Right renal pelvis (tissue), 4 donors: ENCODE results near the gene NHEJ1. TPM values are rescaled to one million over a fixed set of nuclear protein-coding genes. Genes with fewer than 3 reads are reported as not detected.
A peak's percentile ranks its signal among the peaks of the same experiment; 100 is the strongest.

Experiments
- DNase-seq, 4 donors: peaks; one replicate each; pipeline ENCODE4 v3.0.0-alpha.2; 2013; ENCODE audit warnings: low read depth in 4 of 4, low spot score in 3 of 4, missing footprints in 1 of 4
- polyA plus RNA-seq, 4 donors: library from polyadenylated mRNA; unstranded; fragments of 120-200 nt; gene quantifications; one replicate each; pipeline ENCODE4 v1.2.1, GENCODE V29; 2013; ENCODE audit not compliant: insufficient read length in 4 of 4

Gene NHEJ1
- polyA plus RNA-seq, 4 donors: 18.8 to 21.3 (median 20.1) TPM

DNA sequence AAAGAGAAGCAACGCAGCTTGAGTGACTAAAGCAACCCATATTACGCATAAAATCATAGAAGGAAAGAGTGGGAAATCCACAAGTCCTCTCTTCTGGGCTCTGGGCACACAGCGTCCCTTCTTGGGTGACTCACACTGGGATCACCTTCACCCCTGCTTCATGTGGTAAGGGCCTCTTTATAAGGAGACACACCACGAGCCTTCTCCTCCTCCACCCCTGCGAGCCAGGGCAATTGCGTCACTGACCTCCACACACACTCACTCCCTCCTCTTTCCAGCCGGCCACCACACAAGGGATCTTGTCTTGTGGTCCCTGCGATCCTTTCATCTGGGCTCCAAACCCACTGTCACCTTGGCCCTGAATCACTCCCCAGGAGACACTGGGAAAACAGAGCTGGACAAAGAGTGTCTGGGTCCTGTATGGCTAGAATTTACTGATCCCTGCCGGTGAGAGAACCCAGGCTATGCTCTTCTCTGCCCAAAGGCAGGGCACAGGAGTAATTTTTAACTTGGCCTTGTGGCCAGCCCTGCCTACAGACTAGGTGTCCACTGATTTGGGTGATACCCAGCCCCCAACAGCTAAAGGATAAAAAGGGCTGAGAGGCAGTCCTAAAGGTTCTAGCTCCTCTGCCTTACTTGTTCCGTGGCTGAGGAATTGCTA is 35.3 kb downstream of the NHEJ1 start:
- DNase-seq: no peak

- DNase-seq: no peak
Measured at GRCh38 chr2:219124381-219125110, 36.1 kb downstream of the NHEJ1 start.

GRCh38 chr2:219123356-219124135 is 37.1 kb downstream of the NHEJ1 start:
- no peak for DNase-seq

DNA sequence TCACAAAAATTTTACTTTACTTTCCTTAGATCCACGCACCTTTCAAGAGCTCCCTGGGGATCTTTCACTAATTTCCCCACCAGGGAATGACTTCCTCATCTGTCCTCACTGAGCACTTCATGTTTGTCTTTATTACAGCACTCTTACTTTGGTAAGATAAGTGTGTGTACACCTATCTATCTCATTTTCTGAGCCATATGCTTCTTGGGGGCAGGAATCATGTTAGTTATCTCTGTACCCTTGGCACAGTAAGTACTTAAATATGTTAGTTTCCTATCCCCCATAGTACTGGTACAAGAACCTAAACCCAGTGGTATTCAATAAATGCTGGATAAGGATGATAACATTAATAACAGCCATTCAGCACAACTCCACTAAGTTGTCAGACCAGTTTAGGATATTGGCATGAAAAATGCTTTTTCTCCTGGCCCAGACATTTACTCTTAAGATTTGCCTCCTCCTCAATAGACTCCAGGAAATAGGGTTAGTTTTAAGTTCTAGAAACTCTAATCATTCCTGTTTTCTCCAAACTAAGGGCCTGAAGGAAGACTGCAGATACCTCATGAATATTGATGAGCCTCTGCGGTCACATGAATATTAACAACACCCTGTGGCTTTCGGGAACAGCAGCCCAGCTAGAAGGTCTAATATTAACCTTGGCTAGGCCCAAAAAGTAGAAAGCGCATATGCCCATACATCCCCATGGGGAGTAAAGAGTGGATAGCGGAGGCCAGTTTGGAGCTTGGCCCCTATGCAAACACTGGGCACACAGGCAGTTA is 38.2 kb downstream of the NHEJ1 start:
- no peak for DNase-seq

DNA sequence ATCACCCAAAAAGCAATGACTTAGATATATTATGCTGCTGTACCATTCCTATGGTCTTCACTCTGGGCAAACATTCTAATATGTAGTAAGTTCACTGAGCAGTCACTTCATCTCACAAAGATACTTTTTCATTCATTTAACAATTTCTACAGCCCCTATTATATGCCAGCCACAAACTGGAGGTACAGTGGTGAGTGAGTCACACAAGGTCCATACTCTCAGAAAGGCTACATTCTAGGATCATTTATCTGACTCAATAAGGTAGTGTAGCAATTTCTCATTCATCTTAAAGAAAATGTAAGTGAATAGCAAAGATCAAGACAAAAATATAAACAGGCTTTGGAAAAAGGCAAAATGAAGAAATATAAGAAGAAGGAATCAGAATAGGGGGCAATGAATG is 40.5 kb downstream of the NHEJ1 start:
- DNase-seq: no peak

- peak; percentile 12 to 40 (median 28) for DNase-seq
Measured at GRCh38 chr2:219119422-219120043, 41.1 kb downstream of the NHEJ1 start.

- peak in 2 of 4 donors; percentile 3 to 12 for DNase-seq
Measured at GRCh38 chr2:219118504-219118903, 42.1 kb downstream of the NHEJ1 start.

GRCh38 chr2:219116776-219117646 is 43.6 kb downstream of the NHEJ1 start:
- DNase-seq: no peak

- DNase-seq: no peak
Measured at GRCh38 chr2:219112651-219113338, 47.8 kb downstream of the NHEJ1 start.

GRCh38 chr2:219112062-219112406 is 48.6 kb downstream of the NHEJ1 start:
- DNase-seq: no peak

DNA sequence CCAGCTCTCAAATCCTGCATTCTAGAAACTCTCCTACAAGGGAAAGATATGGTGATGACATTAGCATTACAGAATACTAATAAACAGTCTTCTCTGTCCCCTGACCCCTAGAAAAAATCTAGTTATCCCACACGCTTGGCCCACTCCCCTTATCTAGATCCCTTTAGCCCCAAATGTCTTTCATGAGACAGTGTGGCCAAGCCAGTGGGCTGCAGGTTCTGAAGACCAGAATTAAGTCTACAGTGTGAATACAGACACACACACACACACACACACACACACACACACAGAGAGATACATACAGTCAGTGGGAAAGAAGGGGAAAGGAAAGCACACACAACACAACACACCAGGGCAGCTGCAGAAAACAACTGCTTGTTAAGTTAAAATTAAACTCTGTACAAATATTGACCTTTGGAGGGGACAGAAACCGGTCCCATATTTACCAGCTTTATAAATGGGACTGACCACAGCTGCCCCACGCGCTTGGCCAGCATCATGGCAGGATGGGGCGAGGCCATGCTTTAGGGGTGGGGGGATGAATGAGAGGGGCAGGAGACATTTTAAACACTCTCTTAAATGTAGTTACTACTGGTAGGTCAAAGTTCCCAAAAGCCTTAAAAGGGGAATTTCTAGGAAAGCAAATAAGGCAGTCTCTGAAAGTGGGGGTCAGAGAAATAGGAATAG is 49.1 kb downstream of the NHEJ1 start:
- no peak for DNase-seq

DNA sequence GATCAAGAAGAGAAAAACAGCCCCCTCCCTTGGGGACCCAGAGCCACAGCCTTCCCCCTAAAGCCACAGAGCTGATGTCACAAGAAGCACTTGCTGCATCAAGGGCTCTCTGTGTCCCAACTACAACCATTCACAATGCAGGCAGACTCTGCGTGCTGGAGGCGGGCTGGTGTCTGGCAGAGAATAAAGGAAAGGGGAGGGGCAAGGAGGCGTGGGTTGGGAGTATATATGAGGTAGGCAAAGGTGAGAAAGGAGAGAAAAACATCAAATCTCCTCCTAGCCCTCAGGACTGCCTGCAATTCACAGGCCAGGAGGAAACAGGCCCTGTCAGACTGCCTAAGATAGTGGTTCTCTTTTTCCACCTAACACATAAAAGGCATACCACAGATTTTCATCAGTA is 51.1 kb downstream of the NHEJ1 start:
- DNase-seq: no peak

DNA sequence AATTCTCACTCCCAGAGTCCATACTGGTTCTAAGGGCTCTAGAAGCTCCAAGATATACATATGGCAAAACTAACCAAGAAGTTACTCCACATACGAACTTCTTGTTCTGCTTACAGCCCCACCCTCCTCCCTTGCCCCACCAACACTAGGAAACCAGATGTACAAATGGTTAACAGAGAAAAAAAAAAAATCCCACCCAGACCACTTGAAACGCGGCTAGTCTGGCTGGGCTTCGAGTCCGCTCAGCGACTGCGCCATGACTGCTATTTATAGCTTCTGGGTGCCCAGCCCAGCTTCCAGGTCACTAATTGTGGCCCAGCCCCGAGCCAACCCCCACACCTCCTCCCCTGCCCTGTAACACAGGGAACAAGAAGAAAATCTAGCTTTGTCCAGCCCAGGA is 52.9 kb downstream of the NHEJ1 start:
- DNase-seq: no peak

- no peak for DNase-seq
Measured at GRCh38 chr2:219106251-219106650, 54.4 kb downstream of the NHEJ1 start.

GRCh38 chr2:219104107-219105035 is 56.2 kb downstream of the NHEJ1 start:
- no peak for DNase-seq

- DNase-seq: no peak
Measured at GRCh38 chr2:219099329-219099728, 61.3 kb downstream of the NHEJ1 start.

DNA sequence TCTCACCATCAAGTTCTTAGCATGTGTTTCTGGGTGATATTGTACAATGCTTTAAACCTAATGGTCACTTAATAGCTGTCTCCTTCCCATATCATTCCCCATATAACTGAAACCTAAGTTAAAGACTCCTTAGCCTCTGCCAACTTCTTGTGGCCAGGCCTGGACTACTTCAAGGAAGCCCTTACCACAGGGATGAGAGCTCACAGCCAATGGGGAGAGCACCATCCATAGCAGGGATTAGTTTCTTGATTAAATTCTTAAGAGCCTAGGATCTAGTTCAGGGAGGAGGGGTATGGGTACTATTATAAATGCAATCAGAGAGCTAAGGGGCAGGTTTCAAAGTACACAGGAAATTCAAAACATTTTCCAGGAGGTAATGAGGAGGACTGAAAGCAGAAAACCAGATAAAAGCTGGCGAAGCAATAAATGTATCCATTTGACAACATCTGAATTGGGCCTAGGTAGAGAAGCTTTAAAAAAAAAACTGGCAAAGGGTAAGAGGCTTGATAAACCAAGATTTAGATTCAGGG is 65.1 kb downstream of the NHEJ1 start:
- no peak for DNase-seq
